Hepatocyte (in vitro differentiated cells): ENCODE results near the gene RASGRF2. TPM values are rescaled to one million over a fixed set of nuclear protein-coding genes. Genes with fewer than 3 reads are reported as not detected.

Experiments used
- DNase-seq: peaks from one replicate; pipeline ENCODE4 v3.0.0-alpha.2; 2016; ENCODE audit warnings: low spot score
- H2AFZ ChIP-seq: fragments of 200-600 bp; sonication (generic); 2 replicates; pipeline ENCODE4 v1.6.0; 2016; ENCODE audit warnings: antibody characterized with exemption, mild to moderate bottlenecking
- H3K27ac ChIP-seq: fragments of 200-600 bp; sonication (generic); 2 replicates; pipeline ENCODE4 v1.5.1; 2016; ENCODE audit warnings: mild to moderate bottlenecking
- H3K27me3 ChIP-seq: fragments of 200-600 bp; sonication (generic); 2 replicates; pipeline ENCODE4 v1.6.1; 2016
- H3K36me3 ChIP-seq: fragments of 200-600 bp; sonication (generic); replicated peaks from 2 replicates; pipeline ENCODE4 v1.5.1; 2016; ENCODE audit warnings: low read depth; ENCODE audit not compliant: insufficient read depth
- H3K4me1 ChIP-seq: fragments of 200-600 bp; sonication (generic); 2 replicates; pipeline ENCODE4 v1.5.1; 2016; ENCODE audit warnings: mild to moderate bottlenecking, moderate library complexity; ENCODE audit not compliant: insufficient read depth
- H3K4me2 ChIP-seq: fragments of 200-600 bp; sonication (generic); 2 replicates; pipeline ENCODE4 v1.6.0; 2016
- H3K4me3 ChIP-seq: fragments of 200-600 bp; sonication (generic); 2 replicates; pipeline ENCODE4 v1.5.1; 2016; ENCODE audit warnings: mild to moderate bottlenecking
- H3K79me2 ChIP-seq: fragments of 200-600 bp; sonication (generic); 2 replicates; pipeline ENCODE4 v1.6.0; 2017; ENCODE audit warnings: mild to moderate bottlenecking
- H3K9me2 ChIP-seq: fragments of 200-600 bp; sonication (generic); replicated peaks from 2 replicates; pipeline ENCODE4 v1.6.0; 2017; ENCODE audit warnings: mild to moderate bottlenecking; ENCODE audit not compliant: insufficient read depth
- H3K9me3 ChIP-seq: fragments of 200-600 bp; sonication (generic); 2 replicates; pipeline ENCODE4 v1.5.1; 2016; ENCODE audit warnings: low read depth, mild to moderate bottlenecking
- H4K20me1 ChIP-seq: fragments of 200-600 bp; sonication (generic); 2 replicates; pipeline ENCODE4 v1.6.0; 2016; ENCODE audit warnings: mild to moderate bottlenecking; ENCODE audit not compliant: insufficient read depth, poor library complexity, severe bottlenecking
- EZH2 ChIP-seq: fragments of 200-600 bp; sonication (generic); IDR thresholded peaks from 2 replicates; pipeline ENCODE4 v1.6.1; 2016; ENCODE audit warnings: antibody characterized with exemption, mild to moderate bottlenecking, borderline replicate concordance
- EZH2phosphoT487 ChIP-seq: fragments of 200-600 bp; sonication (generic); IDR thresholded peaks from one replicate; pipeline ENCODE4 v1.6.1; 2018; ENCODE audit warnings: antibody characterized with exemption, mild to moderate bottlenecking, low read depth, moderate library complexity; ENCODE audit not compliant: unreplicated experiment, severe bottlenecking
- WGBS: methylation state at CpG from one replicate; pipeline ENCODE4 v1.1.6; 2016; ENCODE audit warnings: low lambda C conversion rate; ENCODE audit errors: missing lambda C conversion rate; 5-methylcytosine and 5-hydroxymethylcytosine counted together
- polyA plus RNA-seq: library from polyadenylated mRNA; unstranded; fragments of >200 nt; fragmentation: Nextera tagmentation; extraction: Ambion mirVana; gene quantifications from 2 replicates; pipeline ENCODE4 v1.2.1, GENCODE V29; 2016
- total RNA-seq: library from RNA; depleted of rRNA; stranded (reverse); fragments of >200 nt; gene quantifications from 2 replicates; pipeline ENCODE4 v1.2.3, GENCODE V29; 2014
- TF ChIP-seq, protein P1 (sequence below): fragments of 200-600 bp; sonication (generic); IDR thresholded peaks from 2 replicates; pipeline ENCODE4 v1.5.1; 2016; ENCODE audit warnings: antibody characterized with exemption, mild to moderate bottlenecking; ENCODE audit not compliant: poor library complexity

Gene RASGRF2
- total and polyA plus RNA-seq, 2 experiments from 2014 or later = 2.0 to 3.3 TPM

- H3K36me3 ChIP-seq = no peaks in the 10 kb centered on the region
- no peaks in the 10 kb centered on the region for H3K27me3 ChIP-seq
- WGBS = 70% methylated on average over 5 of the region's 5 CpGs
- no peak overlapping the region for H3K27ac ChIP-seq
- H3K79me2 ChIP-seq = no peaks in the 10 kb centered on the region
- DNase-seq = no peak
- H3K9me2 ChIP-seq = no peaks in the 10 kb centered on the region
- H3K4me3 ChIP-seq = no peak overlapping the region
- TF ChIP-seq, protein P1, sequence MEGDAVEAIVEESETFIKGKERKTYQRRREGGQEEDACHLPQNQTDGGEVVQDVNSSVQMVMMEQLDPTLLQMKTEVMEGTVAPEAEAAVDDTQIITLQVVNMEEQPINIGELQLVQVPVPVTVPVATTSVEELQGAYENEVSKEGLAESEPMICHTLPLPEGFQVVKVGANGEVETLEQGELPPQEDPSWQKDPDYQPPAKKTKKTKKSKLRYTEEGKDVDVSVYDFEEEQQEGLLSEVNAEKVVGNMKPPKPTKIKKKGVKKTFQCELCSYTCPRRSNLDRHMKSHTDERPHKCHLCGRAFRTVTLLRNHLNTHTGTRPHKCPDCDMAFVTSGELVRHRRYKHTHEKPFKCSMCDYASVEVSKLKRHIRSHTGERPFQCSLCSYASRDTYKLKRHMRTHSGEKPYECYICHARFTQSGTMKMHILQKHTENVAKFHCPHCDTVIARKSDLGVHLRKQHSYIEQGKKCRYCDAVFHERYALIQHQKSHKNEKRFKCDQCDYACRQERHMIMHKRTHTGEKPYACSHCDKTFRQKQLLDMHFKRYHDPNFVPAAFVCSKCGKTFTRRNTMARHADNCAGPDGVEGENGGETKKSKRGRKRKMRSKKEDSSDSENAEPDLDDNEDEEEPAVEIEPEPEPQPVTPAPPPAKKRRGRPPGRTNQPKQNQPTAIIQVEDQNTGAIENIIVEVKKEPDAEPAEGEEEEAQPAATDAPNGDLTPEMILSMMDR = no peak
- no peak for TF ChIP-seq EZH2phosphoT487
- TF ChIP-seq EZH2 = no peak
- no peaks in the 10 kb centered on the region for H3K9me3 ChIP-seq
- no peaks in the 10 kb centered on the region for H4K20me1 ChIP-seq
- no peak overlapping the region for H2AFZ ChIP-seq
- H3K4me1 ChIP-seq = no peaks in the 10 kb centered on the region
- H3K4me2 ChIP-seq = peak overlapping the region; percentile 46
Measured at GRCh38 chr5:81195335-81195929, 235.3 kb downstream of the RASGRF2 start.

DNA sequence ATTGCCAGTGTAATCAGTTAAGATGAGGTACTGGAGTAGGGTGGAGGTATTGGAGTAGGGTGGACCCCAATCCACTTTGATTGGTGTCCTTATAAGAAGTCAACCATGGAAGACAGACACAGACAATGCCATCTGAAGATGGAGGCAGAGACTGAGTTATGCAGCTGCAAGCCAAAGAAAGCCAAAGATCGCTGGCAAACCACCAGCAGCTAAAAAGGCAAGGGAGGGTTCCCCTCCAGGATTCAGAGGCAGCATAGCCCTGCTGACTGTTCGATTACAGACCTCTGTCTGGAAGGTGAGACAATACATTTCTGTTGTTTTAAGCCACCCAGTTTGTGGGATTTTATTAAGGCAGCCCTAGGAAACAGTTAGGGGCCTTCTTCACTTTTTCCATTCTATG lies 242.5 kb downstream of the RASGRF2 start:
- no peak overlapping the region for H3K4me2 ChIP-seq
- H3K4me3 ChIP-seq = no peak overlapping the region
- no peaks in the 10 kb centered on the region for H3K9me2 ChIP-seq
- no peak for DNase-seq
- H3K36me3 ChIP-seq = no peaks in the 10 kb centered on the region
- H3K4me1 ChIP-seq = no peaks in the 10 kb centered on the region
- no peaks in the 10 kb centered on the region for H4K20me1 ChIP-seq
- 87% methylated on average over 2 of the region's 2 CpGs for WGBS
- TF ChIP-seq EZH2phosphoT487 (no peak), EZH2 (no peak)
- TF ChIP-seq, protein P1 = no peak
- no peaks in the 10 kb centered on the region for H3K27me3 ChIP-seq
- H3K27ac ChIP-seq = no peak overlapping the region
- H3K79me2 ChIP-seq = no peaks in the 10 kb centered on the region
- no peak overlapping the region for H2AFZ ChIP-seq
- no peaks in the 10 kb centered on the region for H3K9me3 ChIP-seq

DNA sequence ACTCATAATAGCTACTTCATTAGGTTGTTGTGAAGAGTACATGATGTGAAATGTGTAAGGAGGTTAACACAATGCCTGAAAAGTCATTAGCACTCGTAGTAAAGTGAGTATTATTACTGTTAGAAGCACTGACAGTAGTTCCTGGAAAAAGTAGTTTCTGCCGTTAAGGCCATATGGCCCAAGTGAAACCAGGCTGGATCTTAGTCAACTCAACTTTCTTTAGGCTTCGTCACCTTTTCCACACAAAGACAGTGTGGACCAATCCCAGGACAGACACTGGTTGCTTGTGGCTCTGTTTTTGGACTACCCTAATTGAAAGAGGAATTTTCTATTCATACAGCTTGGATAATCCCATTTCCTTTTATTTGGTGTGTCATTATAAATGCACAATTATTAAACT lies 243.6 kb downstream of the RASGRF2 start:
- no peaks in the 10 kb centered on the region for H3K4me1 ChIP-seq
- H3K27ac ChIP-seq = no peak overlapping the region
- no peaks in the 10 kb centered on the region for H3K79me2 ChIP-seq
- H4K20me1 ChIP-seq = no peaks in the 10 kb centered on the region
- WGBS = 98% methylated on average over 3 of the region's 3 CpGs
- H3K9me3 ChIP-seq = no peaks in the 10 kb centered on the region
- TF ChIP-seq, protein P1 = no peak
- TF ChIP-seq EZH2phosphoT487 = no peak
- no peak for TF ChIP-seq EZH2
- no peak overlapping the region for H3K4me2 ChIP-seq
- no peaks in the 10 kb centered on the region for H3K27me3 ChIP-seq
- DNase-seq = no peak
- H2AFZ ChIP-seq = no peak overlapping the region
- no peak overlapping the region for H3K4me3 ChIP-seq
- no peaks in the 10 kb centered on the region for H3K36me3 ChIP-seq
- no peaks in the 10 kb centered on the region for H3K9me2 ChIP-seq
